22Rv1 (cell line): ENCODE data around the gene SERPING1.

ENCODE experiments used
- CTCF ChIP-seq: fragments of 450-650 bp; IDR thresholded peaks from 2 replicates; pipeline ENCODE4 v1.5.1; 2017; ENCODE audit warnings: mild to moderate bottlenecking
- ZFX ChIP-seq: fragments of 450-650 bp; IDR thresholded peaks from 2 replicates; pipeline ENCODE4 v1.6.1; 2017; ENCODE audit warnings: antibody characterized with exemption, borderline replicate concordance

GRCh38 chr11:57596266-57596885 lies 1.1 kb upstream of the SERPING1 start:
- TF ChIP-seq CTCF (no peak), ZFX (no peak)
